HepG2 (cell line): ENCODE data around the gene GDNF. TPM values are rescaled to one million over a fixed set of nuclear protein-coding genes. Genes with fewer than 3 reads are reported as not detected.

Experiments
- ATAC-seq: fragments of 200-7000 bp; cut with Tn5 transposase; 3 replicates; pipeline ENCODE4 v1.9.1; 2020; ENCODE audit warnings: mild to moderate bottlenecking, moderate library complexity
- BruUV-seq: library from RNA; stranded (reverse); fragments of 400-500 nt; replicated peaks from 2 replicates; lab custom pipeline; 2021; lab: Mats Ljungman, UMichigan
- CTCF ChIA-PET: fragments of 300-600 bp; formaldehyde crosslinking; extraction: SDS; loops from one replicate; lab custom pipeline; 2021; ENCODE audit warnings: low total read pairs, inconsistent platforms, low intra/inter-chr PET ratio; lab: Yijun Ruan, JAX
- POLR2A ChIA-PET: fragments of 350-600 bp; sonication (Branson Sonifier 250); formaldehyde crosslinking; loops from one replicate; lab custom pipeline; 2020; ENCODE audit warnings: antibody characterized with exemption, inconsistent platforms; lab: Yijun Ruan, JAX
- DNase-seq: peaks from one replicate; pipeline ENCODE4 v3.0.0-alpha.2; 2015; ENCODE audit warnings: low spot score
- FAIRE-seq: peaks from 3 replicates; lab custom pipeline; 2011; peaks lifted over from hg19 to GRCh38; lab: Jason Lieb, UNC
- H2AFZ ChIP-seq: one replicate; pipeline ENCODE4 v1.6.1; 2011; ENCODE audit warnings: low read length, inconsistent platforms
- H3K27ac ChIP-seq: fragments of 300-600 bp; 3 replicates; pipeline ENCODE4 v1.8.0; 2011; ENCODE audit warnings: mixed run types, mild to moderate bottlenecking, mixed read lengths, low read length, inconsistent platforms; ENCODE audit not compliant: insufficient read depth; ENCODE audit errors: extremely low read length
- H3K27me3 ChIP-seq, 2 experiments: fragments of 200-600 bp in 1 of 2; 2 replicates in 1 of 2; 3 replicates in 1 of 2; pipeline versions ENCODE4 v1.6.0 to v1.8.0; 2011; ENCODE audit warnings: low read length in 2 of 2, mild to moderate bottlenecking in 2 of 2, moderate library complexity in 2 of 2, inconsistent platforms in 1 of 2; ENCODE audit not compliant: insufficient read depth in 2 of 2, control insufficient read depth in 1 of 2
- H3K36me3 ChIP-seq, 2 experiments: fragments of 200-600 bp in 1 of 2; replicated peaks in 1 of 2; 2 replicates in 1 of 2; 3 replicates in 1 of 2; pipeline versions ENCODE4 v1.5.1 to v1.8.0; 2011; ENCODE audit warnings: low read length in 2 of 2, inconsistent platforms in 1 of 2; ENCODE audit not compliant: insufficient read depth in 2 of 2, control insufficient read depth in 1 of 2
- H3K4me1 ChIP-seq: 2 replicates; pipeline ENCODE4 v1.5.1; 2012; ENCODE audit warnings: low read length, inconsistent platforms; ENCODE audit not compliant: insufficient read depth
- H3K4me2 ChIP-seq: 2 replicates; pipeline ENCODE4 v1.6.0; 2011; ENCODE audit warnings: low read depth, low read length, inconsistent platforms
- H3K4me3 ChIP-seq, 3 experiments: fragments of 200-600 bp in 1 of 3; sonication (generic), shearing (Covaris generic) in 1 of 3; replicated peaks in 1 of 3; 2 replicates each; pipeline ENCODE4 v1.5.1; 2011 to 2016; ENCODE audit warnings: low read length in 3 of 3, inconsistent platforms in 2 of 3, low read depth in 2 of 3, mild to moderate bottlenecking in 2 of 3, control low read depth in 1 of 3, mixed read lengths in 1 of 3; ENCODE audit not compliant: insufficient read depth in 1 of 3
- H3K79me2 ChIP-seq: one replicate; pipeline ENCODE4 v1.6.1; 2011; ENCODE audit warnings: low read length, inconsistent platforms; ENCODE audit not compliant: insufficient read depth
- H3K9ac ChIP-seq: 2 replicates; pipeline ENCODE4 v1.6.0; 2011; ENCODE audit warnings: mild to moderate bottlenecking, low read depth, low read length, inconsistent platforms; ENCODE audit not compliant: insufficient read depth
- H3K9me3 ChIP-seq: 2 replicates; pipeline ENCODE4 v1.5.1; 2012; ENCODE audit warnings: mild to moderate bottlenecking, low read length
- H4K20me1 ChIP-seq: 2 replicates; pipeline ENCODE4 v1.6.0; 2011; ENCODE audit warnings: inconsistent platforms, mild to moderate bottlenecking, low read length, moderate library complexity; ENCODE audit not compliant: insufficient read depth
- GPN1 ChIP-seq: sonication (generic); formaldehyde crosslinking; IDR thresholded peaks from 2 replicates; pipeline ENCODE4 v1.5.1; 2020; ENCODE audit warnings: missing genetic modification reagents, borderline replicate concordance
- ISX ChIP-seq: sonication (generic); formaldehyde crosslinking; conservative IDR thresholded peaks from 2 replicates; pipeline ENCODE4 v1.5.0; 2020; ENCODE audit warnings: missing genetic modification reagents
- JDP2 ChIP-seq: sonication (generic); formaldehyde crosslinking; IDR thresholded peaks from 2 replicates; pipeline ENCODE4 v1.8.1; 2022; ENCODE audit warnings: missing genetic modification reagents, borderline replicate concordance
- KLF9 ChIP-seq: IDR thresholded peaks from 2 replicates; pipeline ENCODE4 v1.6.1; 2016; ENCODE audit warnings: low read depth
- NCOA2 ChIP-seq: sonication (generic); formaldehyde crosslinking; IDR thresholded peaks from 2 replicates; pipeline ENCODE4 v1.8.0; 2022; ENCODE audit warnings: inconsistent platforms
- NFYC ChIP-seq: IDR thresholded peaks from 2 replicates; pipeline ENCODE4 v1.6.1; 2016; ENCODE audit warnings: missing genetic modification reagents, missing compliant biosample characterization
- NONO ChIP-seq, 2 experiments: fragments of 450-650 bp in 1 of 2; sonication (generic) in 1 of 2; formaldehyde crosslinking in 1 of 2; IDR thresholded peaks in 1 of 2; conservative IDR thresholded peaks in 1 of 2; 2 replicates each; pipeline versions ENCODE4 v1.6.1 to v1.8.0; 2017 to 2022; ENCODE audit warnings: mild to moderate bottlenecking in 1 of 2, missing genetic modification reagents in 1 of 2, moderate library complexity in 1 of 2
- SRF ChIP-seq: IDR thresholded peaks from 2 replicates; pipeline ENCODE4 v1.6.1; 2011; ENCODE audit warnings: mild to moderate bottlenecking, low read depth, low read length, moderate library complexity
- TAF1 ChIP-seq: sonication (generic); formaldehyde crosslinking; IDR thresholded peaks from 2 replicates; pipeline ENCODE4 v1.4.0; 2020; ENCODE audit warnings: missing genetic modification reagents
- THRA ChIP-seq: sonication (generic); formaldehyde crosslinking; IDR thresholded peaks from 2 replicates; pipeline ENCODE4 v1.4.0; 2020; ENCODE audit warnings: missing genetic modification reagents, borderline replicate concordance
- ZMYM3 ChIP-seq: sonication (generic); formaldehyde crosslinking; IDR thresholded peaks from 2 replicates; pipeline ENCODE4 v1.5.1; 2020; ENCODE audit warnings: mild to moderate bottlenecking, missing genetic modification reagents
- ZMYM4 ChIP-seq: sonication (generic); formaldehyde crosslinking; IDR thresholded peaks from 2 replicates; pipeline ENCODE4 v1.8.1; 2023; ENCODE audit warnings: mild to moderate bottlenecking, missing genetic modification reagents
- ZNF24 ChIP-seq: fragments of 450-650 bp; IDR thresholded peaks from 2 replicates; pipeline ENCODE4 v1.6.1; 2017; ENCODE audit warnings: antibody characterized with exemption, mild to moderate bottlenecking
- ZNF34 ChIP-seq: sonication (generic); formaldehyde crosslinking; IDR thresholded peaks from 2 replicates; pipeline ENCODE4 v1.4.0; 2020; ENCODE audit warnings: mild to moderate bottlenecking, missing genetic modification reagents, borderline replicate concordance
- ZNF382 ChIP-seq: sonication (generic); formaldehyde crosslinking; IDR thresholded peaks from 2 replicates; pipeline ENCODE4 v1.5.0; 2020; ENCODE audit warnings: missing genetic modification reagents, mild to moderate bottlenecking, borderline replicate concordance
- ZNF549 ChIP-seq: sonication (generic); formaldehyde crosslinking; IDR thresholded peaks from 2 replicates; pipeline ENCODE4 v1.5.0; 2020; ENCODE audit warnings: missing genetic modification reagents
- ZNF605 ChIP-seq: sonication (generic); formaldehyde crosslinking; IDR thresholded peaks from 2 replicates; pipeline ENCODE4 v1.8.0; 2022; ENCODE audit warnings: mild to moderate bottlenecking, missing genetic modification reagents
- WGBS: methylation state at CpG from one replicate; pipeline ENCODE4 v1.1.6; 2017; ENCODE audit warnings: low lambda C conversion rate; 5-methylcytosine and 5-hydroxymethylcytosine counted together
- in situ Hi-C: cut with HindIII; loops from 2 replicates; pipeline ENCODE4 v1.10.0; 2017; ENCODE audit warnings: low pct_unique_long_range_greater_than_20kb; ENCODE audit not compliant: extremely low pct_ligation_motif_present
- intact Hi-C: fragments of 100-400 bp; cut with micrococcal nuclease; formaldehyde crosslinking; loops from one replicate; pipeline ENCODE4 v1.10.0; 2022; ENCODE audit not compliant: unreplicated experiment
- polyA plus RNA-seq, 8 experiments: library from polyadenylated mRNA; depleted of rRNA in 3 of 8; stranded (reverse) in 7 of 8; unstranded in 1 of 8; fragments of >200 nt; fragmentation: Illumina TruSeq in 4 of 8; extraction: Trizol in 4 of 8; gene quantifications; 2 replicates each; pipeline versions ENCODE4 v1.2.1 to v1.2.3, GENCODE V29; 2011 to 2016; ENCODE audit warnings: low read depth in 4 of 8, missing spikeins in 1 of 8, mixed read lengths in 1 of 8; ENCODE audit not compliant: insufficient read depth in 1 of 8
- total RNA-seq, 5 experiments: library from RNA; depleted of rRNA; stranded (reverse); fragments of >200 nt; fragmentation: Illumina TruSeq; extraction: Trizol; gene quantifications; 2 replicates each; pipeline ENCODE4 v1.2.3, GENCODE V29; 2016; ENCODE audit warnings: low read depth in 1 of 5
- TF ChIP-seq, protein P1 (sequence below): sonication (generic); formaldehyde crosslinking; IDR thresholded peaks from 2 replicates; pipeline ENCODE4 v1.9.0; 2021; ENCODE audit warnings: missing genetic modification reagents, borderline replicate concordance
- TF ChIP-seq, protein P2 (sequence below): sonication (generic); formaldehyde crosslinking; IDR thresholded peaks from 2 replicates; pipeline ENCODE4 v1.8.1; 2023; ENCODE audit warnings: missing genetic modification reagents, inconsistent platforms, borderline replicate concordance

Gene GDNF
- total and polyA plus RNA-seq, 2 of the 13 experiments (the other 11 are each of a cell fraction or from before 2014, with no cell fraction given): 0.24 to 0.46 TPM

- DNase-seq (no peak), FAIRE-seq (no peak), ATAC-seq (peak; percentile 66)
- Histone ChIP-seq H3K9ac (no peak overlapping the region), H3K4me1 (peaks cover 12% of the 10 kb centered on the region), H3K4me3 (no peak overlapping the region), H3K4me2 (no peak overlapping the region), H3K36me3 (no peaks in the 10 kb centered on the region), H3K79me2 (no peaks in the 10 kb centered on the region), H3K27ac (no peak overlapping the region), H3K9me3 (no peaks in the 10 kb centered on the region), H3K27me3 (peaks cover 0 to 4% of the 10 kb centered on the region in 2 experiments; a peak in 1 of 5 replicates), H2AFZ (no peak overlapping the region), H4K20me1 (no peaks in the 10 kb centered on the region)
- intact Hi-C loops (no loop called here), in situ Hi-C loops (no loop called here)
- 49% methylated on average over 2 of the region's 2 CpGs for WGBS
- ChIA-PET POLR2A (no interaction called here), CTCF (no interaction called here)
- no TSS peak for BruUV-seq
- TF ChIP-seq NONO (IDR thresholded peaks at IDR 0.05): no peak
- TF ChIP-seq NONO (CRISPR knock-in tag; conservative IDR thresholded peaks at IDR 0.05): no peak
- no peak for TF ChIP-seq GPN1 (CRISPR knock-in tag)
- no peak for TF ChIP-seq ZNF34
- TF ChIP-seq, protein P1, sequence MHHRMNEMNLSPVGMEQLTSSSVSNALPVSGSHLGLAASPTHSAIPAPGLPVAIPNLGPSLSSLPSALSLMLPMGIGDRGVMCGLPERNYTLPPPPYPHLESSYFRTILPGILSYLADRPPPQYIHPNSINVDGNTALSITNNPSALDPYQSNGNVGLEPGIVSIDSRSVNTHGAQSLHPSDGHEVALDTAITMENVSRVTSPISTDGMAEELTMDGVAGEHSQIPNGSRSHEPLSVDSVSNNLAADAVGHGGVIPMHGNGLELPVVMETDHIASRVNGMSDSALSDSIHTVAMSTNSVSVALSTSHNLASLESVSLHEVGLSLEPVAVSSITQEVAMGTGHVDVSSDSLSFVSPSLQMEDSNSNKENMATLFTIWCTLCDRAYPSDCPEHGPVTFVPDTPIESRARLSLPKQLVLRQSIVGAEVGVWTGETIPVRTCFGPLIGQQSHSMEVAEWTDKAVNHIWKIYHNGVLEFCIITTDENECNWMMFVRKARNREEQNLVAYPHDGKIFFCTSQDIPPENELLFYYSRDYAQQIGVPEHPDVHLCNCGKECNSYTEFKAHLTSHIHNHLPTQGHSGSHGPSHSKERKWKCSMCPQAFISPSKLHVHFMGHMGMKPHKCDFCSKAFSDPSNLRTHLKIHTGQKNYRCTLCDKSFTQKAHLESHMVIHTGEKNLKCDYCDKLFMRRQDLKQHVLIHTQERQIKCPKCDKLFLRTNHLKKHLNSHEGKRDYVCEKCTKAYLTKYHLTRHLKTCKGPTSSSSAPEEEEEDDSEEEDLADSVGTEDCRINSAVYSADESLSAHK (CRISPR knock-in tag): no peak
- TF ChIP-seq TAF1 (CRISPR knock-in tag): no peak
- no peak for TF ChIP-seq ISX (CRISPR knock-in tag)
- no peak for TF ChIP-seq ZNF382 (CRISPR knock-in tag)
- no peak for TF ChIP-seq ZNF24
- TF ChIP-seq, protein P2, sequence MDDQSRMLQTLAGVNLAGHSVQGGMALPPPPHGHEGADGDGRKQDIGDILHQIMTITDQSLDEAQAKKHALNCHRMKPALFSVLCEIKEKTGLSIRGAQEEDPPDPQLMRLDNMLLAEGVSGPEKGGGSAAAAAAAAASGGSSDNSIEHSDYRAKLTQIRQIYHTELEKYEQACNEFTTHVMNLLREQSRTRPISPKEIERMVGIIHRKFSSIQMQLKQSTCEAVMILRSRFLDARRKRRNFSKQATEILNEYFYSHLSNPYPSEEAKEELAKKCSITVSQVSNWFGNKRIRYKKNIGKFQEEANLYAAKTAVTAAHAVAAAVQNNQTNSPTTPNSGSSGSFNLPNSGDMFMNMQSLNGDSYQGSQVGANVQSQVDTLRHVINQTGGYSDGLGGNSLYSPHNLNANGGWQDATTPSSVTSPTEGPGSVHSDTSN (CRISPR knock-in tag): no peak
- no peak for TF ChIP-seq KLF9 (CRISPR knock-in tag)
- TF ChIP-seq ZMYM4 (CRISPR knock-in tag): 0 out of 2 replicates have a peak, but pooled peaks have one; percentile 20
- TF ChIP-seq JDP2: no peak
- no peak for TF ChIP-seq ZNF605 (CRISPR knock-in tag)
- TF ChIP-seq ZMYM3 (CRISPR knock-in tag): no peak
- TF ChIP-seq THRA (CRISPR knock-in tag): no peak
- peak; percentile 87 for TF ChIP-seq SRF
- TF ChIP-seq NFYC (CRISPR knock-in tag): 0 out of 2 replicates have a peak, but pooled peaks have one; percentile 19
- no peak for TF ChIP-seq NCOA2 (CRISPR knock-in tag)
- TF ChIP-seq ZNF549 (CRISPR knock-in tag): 0 out of 2 replicates have a peak, but pooled peaks have one; percentile 38
These were observed 39.9 kb downstream of the GDNF start for GRCh38 chr5:37799865-37800421.
